Parathyroid adenoma (tissue), 2 donors: ENCODE results near the gene TBC1D21.

ENCODE experiments used
- H2AFZ ChIP-seq: fragments of 300-600 bp; sonication (generic); one replicate; pipeline ENCODE4 v1.7.0; 2017; ENCODE audit warnings: antibody characterized with exemption, mild to moderate bottlenecking
- H3K27ac ChIP-seq: fragments of 300-600 bp; sonication (generic); one replicate; pipeline ENCODE4 v1.7.0; 2017
- H3K27me3 ChIP-seq: fragments of 300-600 bp; sonication (generic); one replicate; pipeline ENCODE4 v1.7.0; 2017; ENCODE audit warnings: low read length; ENCODE audit not compliant: control insufficient read depth, insufficient read depth
- H3K36me3 ChIP-seq: fragments of 300-600 bp; sonication (generic); one replicate; pipeline ENCODE4 v1.7.0; 2017; ENCODE audit warnings: low read length; ENCODE audit not compliant: control insufficient read depth, insufficient read depth
- H3K4me1 ChIP-seq: fragments of 300-600 bp; sonication (generic); one replicate; pipeline ENCODE4 v1.7.0; 2017; ENCODE audit warnings: control low read depth
- H3K4me2 ChIP-seq: fragments of 300-600 bp; sonication (generic); one replicate; pipeline ENCODE4 v1.7.0; 2017; ENCODE audit warnings: low read length
- H3K4me3 ChIP-seq: fragments of 300-600 bp; sonication (generic); one replicate; pipeline ENCODE4 v1.7.0; 2017; ENCODE audit warnings: low read depth, low read length
- H3K79me2 ChIP-seq: fragments of 300-600 bp; sonication (generic); one replicate; pipeline ENCODE4 v1.7.0; 2017; ENCODE audit warnings: control low read depth
- H3K9ac ChIP-seq: fragments of 300-600 bp; sonication (generic); one replicate; pipeline ENCODE4 v1.7.0; 2017; ENCODE audit warnings: mild to moderate bottlenecking
- H3K9me3 ChIP-seq: fragments of 300-600 bp; sonication (generic); one replicate; pipeline ENCODE4 v1.7.0; 2017; ENCODE audit warnings: low read length; ENCODE audit not compliant: control insufficient read depth
- CTCF ChIP-seq: fragments of 300-600 bp; sonication (generic); IDR thresholded peaks from one replicate; pipeline ENCODE4 v1.7.0; 2017; ENCODE audit warnings: antibody characterized with exemption, mild to moderate bottlenecking
- donor health status: primary hyperparathyroidism.

TBC1D21 gene

GRCh38 chr15:73910522-73911303 lies 37.3 kb downstream of the TBC1D21 start:
- TF ChIP-seq CTCF = no peak
- H3K36me3 ChIP-seq = no peaks in the 10 kb centered on the region
- H3K9me3 ChIP-seq = no peaks in the 10 kb centered on the region
- H3K4me3 ChIP-seq = no peak overlapping the region
- no peak overlapping the region for H3K27ac ChIP-seq
- no peak overlapping the region for H3K4me2 ChIP-seq
- no peaks in the 10 kb centered on the region for H3K27me3 ChIP-seq
- no peak overlapping the region for H2AFZ ChIP-seq
- H3K4me1 ChIP-seq = no peaks in the 10 kb centered on the region
- H3K79me2 ChIP-seq = no peaks in the 10 kb centered on the region
- no peak overlapping the region for H3K9ac ChIP-seq

- H3K4me3 ChIP-seq = no peak overlapping the region
- H3K36me3 ChIP-seq = no peaks in the 10 kb centered on the region
- H3K27ac ChIP-seq = no peak overlapping the region
- H3K27me3 ChIP-seq = no peaks in the 10 kb centered on the region
- TF ChIP-seq CTCF = no peak
- H2AFZ ChIP-seq = no peak overlapping the region
- no peak overlapping the region for H3K9ac ChIP-seq
- H3K4me1 ChIP-seq = no peaks in the 10 kb centered on the region
- no peaks in the 10 kb centered on the region for H3K9me3 ChIP-seq
- H3K4me2 ChIP-seq = no peak overlapping the region
- no peaks in the 10 kb centered on the region for H3K79me2 ChIP-seq
Observed at GRCh38 chr15:73912030-73912596, 38.7 kb downstream of the TBC1D21 start.

- TF ChIP-seq CTCF = no peak
Observed at GRCh38 chr15:73914145-73914544, 40.8 kb downstream of the TBC1D21 start.

GRCh38 chr15:73915082-73915481 lies 41.7 kb downstream of the TBC1D21 start:
- Histone ChIP-seq H3K79me2 (no peaks in the 10 kb centered on the region), H3K27ac (no peak overlapping the region), H3K36me3 (no peaks in the 10 kb centered on the region), H3K4me1 (no peaks in the 10 kb centered on the region), H3K9me3 (no peaks in the 10 kb centered on the region), H2AFZ (no peak overlapping the region), H3K4me3 (no peak overlapping the region), H3K9ac (no peak overlapping the region), H3K27me3 (no peaks in the 10 kb centered on the region), H3K4me2 (no peak overlapping the region)
- TF ChIP-seq CTCF = no peak

More at GRCh38 chr15:73914145-73914544, 40.8 kb downstream of the TBC1D21 start:
- Histone ChIP-seq H3K9ac (no peak overlapping the region), H3K27me3 (no peaks in the 10 kb centered on the region), H2AFZ (no peak overlapping the region), H3K4me3 (no peak overlapping the region), H3K4me1 (no peaks in the 10 kb centered on the region), H3K79me2 (no peaks in the 10 kb centered on the region), H3K4me2 (no peak overlapping the region), H3K36me3 (no peaks in the 10 kb centered on the region), H3K9me3 (no peaks in the 10 kb centered on the region), H3K27ac (no peak overlapping the region)

GRCh38 chr15:73918784-73919183 lies 45.4 kb downstream of the TBC1D21 start:
- Histone ChIP-seq H3K9me3 (no peaks in the 10 kb centered on the region), H3K4me1 (peaks cover 11% of the 10 kb centered on the region), H3K27me3 (no peaks in the 10 kb centered on the region), H3K27ac (no peak overlapping the region), H3K36me3 (no peaks in the 10 kb centered on the region), H3K4me3 (no peak overlapping the region), H2AFZ (no peak overlapping the region), H3K4me2 (no peak overlapping the region), H3K9ac (no peak overlapping the region), H3K79me2 (no peaks in the 10 kb centered on the region)
- no peak for TF ChIP-seq CTCF
